Stimulated activated CD4-positive, alpha-beta T cell treated with anti-CD3 and anti-CD28 coated beads, Interleukin-15, amount 100 ng/mL, for 24 hours (primary cell): ENCODE data around the gene ASCL1.
A peak's percentile ranks its signal among the peaks of the same experiment; 100 is the strongest.

Source experiments
- DNase-seq: peaks from one replicate; pipeline ENCODE4 v3.0.0-alpha.2; 2020

ASCL1 gene

DNA sequence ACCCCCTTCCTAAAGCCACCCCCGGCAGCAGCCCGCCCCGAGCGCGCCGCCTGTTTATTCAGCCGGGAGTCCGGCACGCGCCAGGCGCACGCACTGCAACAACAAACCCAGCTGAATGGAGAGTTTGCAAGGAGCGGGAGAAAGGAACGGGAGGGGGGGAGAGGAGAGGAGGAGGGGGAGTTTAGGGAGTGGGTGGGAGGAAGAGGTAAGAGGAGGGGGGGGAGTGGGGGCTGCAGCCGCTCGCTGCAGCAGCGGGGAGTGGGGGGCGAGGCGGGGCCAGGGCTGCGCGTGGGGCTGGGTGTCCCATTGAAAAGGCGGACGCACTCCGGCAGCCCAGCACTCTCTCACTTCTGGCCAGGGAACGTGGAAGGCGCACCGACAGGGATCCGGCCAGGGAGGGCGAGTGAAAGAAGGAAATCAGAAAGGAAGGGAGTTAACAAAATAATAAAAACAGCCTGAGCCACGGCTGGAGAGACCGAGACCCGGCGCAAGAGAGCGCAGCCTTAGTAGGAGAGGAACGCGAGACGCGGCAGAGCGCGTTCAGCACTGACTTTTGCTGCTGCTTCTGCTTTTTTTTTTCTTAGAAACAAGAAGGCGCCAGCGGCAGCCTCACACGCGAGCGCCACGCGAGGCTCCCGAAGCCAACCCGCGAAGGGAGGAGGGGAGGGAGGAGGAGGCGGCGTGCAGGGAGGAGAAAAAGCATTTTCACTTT lies at the start of gene ASCL1:
Gene ASCL1, plus strand, starts transcription at position 336 of the 712 bp plus-strand sequence. CDS start 571 bp downstream, outside the sequence.
- peak; percentile 15 for DNase-seq

DNA sequence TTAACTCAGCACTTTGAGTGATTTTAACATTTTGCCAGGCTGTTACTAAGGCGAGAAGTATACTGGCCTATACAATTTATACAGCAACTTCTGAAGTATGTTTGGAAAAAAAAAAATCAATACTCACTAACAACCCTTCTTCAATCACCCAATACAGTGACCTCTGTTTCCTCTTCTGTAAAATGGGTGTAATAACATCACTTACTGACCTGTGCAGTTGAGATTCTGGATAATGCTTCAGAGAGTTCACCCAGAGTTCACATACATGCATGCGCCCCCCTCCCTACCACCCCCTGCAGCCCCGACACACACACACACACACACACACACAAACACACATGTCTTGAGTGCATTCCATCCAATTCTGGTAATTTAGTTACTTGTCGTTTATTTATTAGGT lies 49.6 kb upstream of the ASCL1 start:
- DNase-seq: no peak

DNA sequence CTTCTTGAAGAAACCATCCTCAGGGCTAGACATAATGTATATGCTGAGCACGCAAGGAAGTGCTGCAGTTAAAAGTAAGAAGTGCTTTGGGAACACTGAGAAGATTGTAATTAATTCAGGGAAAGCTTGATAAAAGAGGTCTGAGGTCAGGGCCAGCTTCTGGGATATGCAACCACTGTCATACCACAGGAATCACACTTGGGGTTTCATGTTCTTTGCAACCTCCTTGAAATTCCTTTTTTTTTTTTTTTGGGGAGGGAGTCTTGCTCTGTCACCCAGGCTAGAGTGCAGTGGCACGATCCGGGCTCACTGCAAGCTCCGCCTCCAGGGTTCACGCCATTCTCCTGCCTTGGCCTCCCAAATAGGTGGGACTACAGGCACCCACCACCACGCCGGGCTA lies 47.3 kb upstream of the ASCL1 start:
- DNase-seq: no peak

DNA sequence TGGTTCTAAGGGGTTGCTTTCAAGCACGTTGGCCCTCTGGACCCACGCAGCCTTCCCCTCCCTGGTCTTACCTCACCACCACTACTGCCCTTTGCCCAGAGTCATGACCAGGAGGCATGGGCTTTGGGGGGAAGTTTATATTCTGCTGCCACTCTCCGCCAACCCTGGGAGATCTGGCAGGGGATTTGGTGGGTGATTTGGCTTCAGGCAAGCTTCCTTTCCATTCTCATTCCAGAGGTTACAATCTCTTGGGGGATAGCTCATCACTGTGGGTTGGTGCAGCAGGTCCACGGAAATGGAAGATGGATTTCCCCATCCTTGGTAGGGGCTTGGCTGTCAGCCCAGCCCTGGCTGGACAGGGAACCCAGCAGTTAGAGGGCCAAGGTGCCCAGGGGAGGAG lies 46.7 kb upstream of the ASCL1 start:
- DNase-seq: no peak

DNA sequence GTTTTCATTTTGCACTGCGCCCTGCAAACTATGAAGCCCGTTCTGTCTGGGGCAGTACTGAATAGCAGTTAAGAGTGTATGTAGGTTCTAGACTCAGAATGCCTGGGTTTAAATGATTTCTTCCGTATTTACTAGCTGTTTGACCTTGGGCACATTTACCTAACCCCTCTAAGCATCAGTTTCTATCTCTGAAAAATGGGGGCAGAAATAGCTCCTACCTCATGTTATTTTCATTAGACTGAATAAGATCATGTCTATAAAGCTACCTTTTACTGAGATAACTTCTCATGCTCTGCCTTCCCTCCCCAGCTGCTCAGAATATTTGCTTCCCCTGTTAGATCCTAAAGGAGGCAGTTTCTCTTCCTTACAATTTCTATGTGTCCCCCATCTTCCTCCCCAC lies 46.2 kb upstream of the ASCL1 start:
- no peak for DNase-seq

DNA sequence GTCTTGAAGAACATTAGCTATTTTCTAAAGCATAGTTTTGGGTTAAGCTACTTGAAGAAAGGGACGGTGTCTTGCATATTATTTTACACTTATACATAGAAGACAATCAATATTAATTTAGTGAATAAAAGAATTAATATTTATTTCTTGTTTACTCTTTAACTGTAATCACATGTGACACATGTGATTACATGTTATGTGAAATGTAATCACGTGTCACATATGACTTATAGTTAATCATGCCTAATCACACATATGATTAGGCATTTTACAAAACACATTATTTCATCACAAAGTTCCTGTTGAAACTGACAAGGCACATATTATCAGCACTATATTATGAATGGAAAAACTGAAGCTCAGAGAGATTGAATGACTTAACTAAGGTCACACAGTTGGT lies 45.2 kb upstream of the ASCL1 start:
- no peak for DNase-seq

DNA sequence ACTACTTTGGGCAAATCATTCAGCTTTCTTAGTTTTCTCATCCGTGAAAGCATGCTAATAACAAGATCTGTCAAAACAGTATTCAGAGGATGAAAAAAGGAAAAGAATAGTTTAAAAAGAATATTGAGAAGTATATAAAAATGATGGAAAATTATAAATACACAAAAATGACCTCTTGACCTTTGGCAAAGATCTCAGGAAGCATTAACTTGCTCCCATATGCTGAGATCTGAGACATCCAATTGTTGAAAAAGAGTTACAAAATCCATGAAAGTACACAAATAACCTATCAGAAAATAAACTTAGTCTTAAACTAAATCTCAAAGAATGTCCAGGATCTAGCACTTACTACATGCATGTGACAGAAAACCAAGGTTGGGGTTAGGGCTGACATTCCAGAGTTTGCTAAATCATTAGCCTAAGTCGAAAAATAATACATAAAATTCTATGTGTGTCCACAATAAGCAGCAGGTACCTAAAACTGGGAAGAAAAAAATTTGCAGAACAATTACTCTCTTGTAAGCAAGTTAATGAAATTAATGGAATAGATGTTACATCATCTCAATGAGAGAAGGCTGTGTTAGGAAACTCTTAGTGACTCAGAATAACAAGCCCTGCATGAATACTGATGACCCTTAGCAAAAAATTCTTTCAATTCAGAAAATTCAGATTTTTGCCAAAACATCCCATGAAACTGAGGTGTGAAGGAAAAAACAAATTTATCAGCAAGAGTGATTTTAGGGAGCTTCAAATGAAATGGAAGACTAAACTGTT lies 43.8 kb upstream of the ASCL1 start:
- DNase-seq: no peak

DNA sequence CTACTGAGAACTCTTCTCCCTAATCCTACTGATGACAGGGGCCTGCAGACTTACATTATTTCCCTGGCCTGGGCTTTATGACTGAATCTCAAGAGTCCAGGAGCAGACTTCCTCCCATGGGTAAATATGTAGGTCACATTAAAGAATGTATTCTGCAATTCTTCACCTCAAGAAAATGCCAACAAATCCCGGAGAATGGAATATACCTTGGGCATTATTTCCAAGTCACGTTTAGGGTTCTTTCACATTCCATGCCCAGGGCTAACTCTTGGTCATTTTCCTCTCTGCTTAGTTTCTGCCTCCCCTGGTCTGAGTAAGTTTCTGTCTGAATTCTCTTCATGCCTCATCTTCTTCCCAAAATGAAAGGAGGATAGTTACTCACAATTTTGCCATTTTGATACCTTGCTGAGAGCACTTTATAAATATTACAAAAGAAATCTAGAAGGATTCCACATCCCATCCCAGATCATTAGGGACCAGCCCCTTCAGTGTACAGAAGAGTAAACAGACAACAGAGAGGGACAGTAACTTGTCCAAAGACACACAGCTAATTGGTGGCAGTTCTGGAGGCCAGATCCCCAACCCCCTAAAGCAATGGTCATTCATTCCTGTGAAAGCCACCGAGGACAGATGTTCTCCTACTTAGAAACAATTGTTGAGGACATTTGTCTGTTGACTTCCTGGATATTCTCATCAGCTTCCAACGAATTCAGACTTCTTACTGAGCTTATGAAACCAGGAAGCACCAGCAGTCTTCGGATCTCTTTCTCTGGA lies 41.0 kb upstream of the ASCL1 start:
- DNase-seq: no peak

DNA sequence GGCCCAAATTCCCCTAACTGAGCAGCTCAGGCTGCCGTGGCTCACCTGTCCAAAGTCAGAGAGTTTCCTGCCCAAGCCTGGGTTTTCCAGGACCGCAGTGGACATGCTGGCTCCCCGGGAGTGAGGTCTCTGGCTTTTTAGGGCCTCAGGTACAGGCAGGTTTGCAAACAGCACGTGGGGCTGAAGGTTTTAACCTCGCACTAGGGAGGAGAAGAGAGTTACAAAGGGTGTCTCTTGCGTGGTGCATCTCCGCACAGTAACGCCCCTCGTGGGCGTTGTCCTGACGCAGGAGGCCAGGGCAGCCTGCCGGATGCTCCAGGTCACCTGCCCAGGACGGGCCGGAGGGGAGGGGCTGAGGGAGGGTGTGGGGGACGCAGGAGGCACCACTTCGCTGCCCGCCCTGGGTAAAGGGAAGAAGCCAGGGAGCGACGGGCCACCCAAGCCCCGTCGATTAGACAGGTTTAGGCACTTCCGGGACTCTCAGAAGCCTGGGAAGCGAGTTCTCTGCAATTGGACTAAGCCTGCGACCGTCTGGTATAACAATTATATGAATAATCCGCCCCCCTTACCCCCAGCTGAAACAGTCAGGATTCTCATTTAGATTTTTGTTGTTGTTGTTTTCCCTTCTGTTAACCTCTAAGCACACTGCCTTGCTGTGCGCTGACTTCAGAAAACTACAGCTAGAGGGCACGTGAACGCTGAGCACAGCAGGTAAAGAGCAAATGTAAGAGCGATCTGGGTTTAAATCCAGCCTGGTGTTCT lies 40.3 kb upstream of the ASCL1 start, which contains the start of gene PAH:
Gene PAH, minus strand, starts transcription at position 219 of the 762 bp plus-strand sequence. Its CDS starts 114 bp downstream, at position 105.
- DNase-seq: peak; percentile 19

DNA sequence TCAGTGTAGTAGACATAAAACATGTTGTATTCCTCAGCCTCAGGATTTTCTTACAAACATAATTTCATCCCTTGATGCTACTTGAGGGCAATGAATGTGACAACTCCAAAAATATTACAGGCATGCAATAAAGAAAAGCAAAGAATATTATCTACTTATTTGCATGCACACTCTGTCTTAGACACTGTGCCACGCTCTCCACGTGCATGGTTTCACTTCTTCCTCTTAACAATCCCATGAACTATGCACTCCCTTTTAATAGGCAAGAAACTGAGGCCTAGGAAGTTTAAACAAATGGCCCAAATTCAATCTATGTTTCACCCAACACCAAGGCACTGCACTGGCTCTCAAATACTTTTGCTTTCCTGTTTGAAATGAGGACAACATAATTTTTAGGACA lies 38.6 kb upstream of the ASCL1 start:
- DNase-seq: no peak

DNA sequence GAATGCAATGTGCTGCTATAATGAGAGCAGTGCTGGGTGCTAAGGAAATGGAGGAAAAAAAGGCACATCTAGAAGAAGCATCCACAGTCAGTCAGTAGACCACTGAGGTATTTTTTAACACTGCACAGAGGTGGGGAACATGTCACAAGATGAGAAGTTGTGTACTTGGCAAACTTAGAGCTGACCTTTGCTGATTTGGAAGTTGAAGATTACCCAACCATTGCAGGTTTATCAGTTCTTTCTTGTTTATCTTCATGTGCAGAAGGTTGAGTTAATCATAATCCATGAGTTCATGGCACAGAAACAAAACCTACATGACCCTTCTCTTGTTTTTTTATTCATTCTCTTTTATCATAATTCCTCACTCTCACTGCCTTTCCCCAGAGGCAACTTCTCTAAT lies 37.2 kb upstream of the ASCL1 start:
- no peak for DNase-seq

DNA sequence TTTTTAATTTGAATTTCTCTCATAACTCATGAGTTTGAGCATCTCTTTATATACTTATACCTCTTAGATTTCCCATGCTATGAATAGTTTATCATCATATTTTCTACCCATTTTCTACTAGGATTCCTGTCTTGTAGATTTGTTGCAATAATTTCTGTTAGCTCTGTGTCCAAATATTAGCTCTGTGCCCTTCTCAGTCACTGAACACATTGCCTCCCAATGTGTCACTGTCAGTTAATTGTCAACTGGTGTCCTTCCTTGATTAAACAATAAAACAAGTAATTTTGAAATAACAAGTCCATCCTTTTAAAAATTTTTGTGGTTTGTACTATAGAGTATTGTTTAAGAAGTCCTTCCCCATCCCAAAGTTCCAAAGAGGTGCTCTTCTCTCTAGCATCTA lies 36.2 kb upstream of the ASCL1 start:
- no peak for DNase-seq

DNA sequence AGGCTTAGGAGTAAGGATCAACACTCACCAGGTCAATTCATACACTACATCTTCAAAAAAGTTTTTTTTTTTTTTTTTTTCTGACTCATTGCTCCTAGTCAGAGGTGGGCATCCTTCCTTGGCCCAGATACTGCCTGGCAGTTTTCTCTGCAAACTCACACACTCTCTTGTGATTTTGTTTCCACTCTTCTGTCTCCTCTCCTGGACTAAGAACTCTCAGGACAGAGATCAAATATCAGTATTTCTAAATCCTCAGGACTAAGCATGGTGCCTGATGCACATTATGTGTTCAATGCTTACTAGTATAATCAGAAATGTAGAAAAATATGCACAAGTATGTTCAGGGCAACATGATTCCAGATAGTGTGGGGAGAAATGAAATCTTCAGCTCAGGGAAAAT lies 30.3 kb upstream of the ASCL1 start:
- DNase-seq: no peak

DNA sequence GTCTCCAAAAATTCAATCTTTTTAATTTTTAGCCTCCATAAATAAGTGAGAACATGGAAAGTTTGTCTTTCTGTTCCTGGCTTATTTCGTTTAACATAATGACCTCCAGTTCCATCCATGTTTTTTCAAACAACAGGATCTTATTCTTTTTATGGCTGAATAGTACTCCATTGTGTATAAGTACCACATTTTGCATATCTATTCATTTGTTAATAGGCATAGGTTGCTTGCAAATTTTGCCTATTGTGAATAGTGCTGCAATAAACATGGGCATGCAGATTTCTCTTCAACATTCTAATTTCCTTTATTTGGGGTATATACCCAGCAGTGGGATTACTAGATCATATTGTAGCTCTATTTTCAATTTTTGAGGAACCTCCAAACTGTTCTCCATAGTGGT lies 24.3 kb upstream of the ASCL1 start:
- no peak for DNase-seq

DNA sequence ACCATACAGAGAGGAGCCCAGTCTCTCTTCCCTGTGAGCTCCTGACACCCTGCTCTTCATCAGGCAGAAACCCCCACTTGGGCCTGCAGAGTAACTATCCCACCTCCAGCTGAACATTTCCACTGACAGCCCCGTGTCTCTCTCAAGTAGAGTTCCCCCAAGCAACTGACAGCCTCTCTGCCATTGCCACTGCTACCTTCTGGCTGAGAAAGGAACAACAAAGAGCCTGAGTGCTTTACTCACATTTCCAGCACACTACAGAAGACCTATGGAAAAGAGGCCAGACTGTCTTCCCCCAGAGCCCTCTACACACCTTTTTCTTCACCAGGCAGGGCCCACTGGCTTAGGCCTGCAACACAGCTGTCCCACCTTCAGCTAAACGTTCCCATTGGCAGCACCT lies 18.4 kb upstream of the ASCL1 start:
- DNase-seq: no peak

DNA sequence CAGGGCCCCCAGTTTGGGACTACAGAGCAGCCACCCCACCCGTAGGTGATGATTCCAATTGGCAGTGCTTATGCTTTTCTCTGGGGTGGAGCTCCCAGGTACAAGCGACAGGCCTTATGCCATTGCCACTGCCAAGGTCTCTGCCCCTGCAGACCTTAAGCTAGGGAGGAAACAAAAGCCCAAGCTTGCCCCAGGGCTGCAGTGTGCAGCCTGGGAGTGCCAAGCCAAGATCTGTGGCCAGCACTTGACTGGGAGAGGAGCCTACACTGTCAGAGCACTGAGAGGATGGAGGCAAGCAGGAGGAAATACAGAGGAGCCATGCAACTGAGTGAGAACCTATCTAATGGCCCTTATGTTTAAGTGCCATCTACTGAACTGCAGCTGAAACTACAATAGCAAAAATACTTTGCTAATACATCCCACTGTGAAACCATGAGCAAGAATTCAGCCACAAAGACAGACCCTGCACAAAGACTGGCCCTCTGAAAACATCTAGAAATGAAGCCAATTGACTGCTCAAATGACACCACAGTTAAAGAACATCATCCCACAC lies 17.7 kb upstream of the ASCL1 start:
- DNase-seq: no peak

DNA sequence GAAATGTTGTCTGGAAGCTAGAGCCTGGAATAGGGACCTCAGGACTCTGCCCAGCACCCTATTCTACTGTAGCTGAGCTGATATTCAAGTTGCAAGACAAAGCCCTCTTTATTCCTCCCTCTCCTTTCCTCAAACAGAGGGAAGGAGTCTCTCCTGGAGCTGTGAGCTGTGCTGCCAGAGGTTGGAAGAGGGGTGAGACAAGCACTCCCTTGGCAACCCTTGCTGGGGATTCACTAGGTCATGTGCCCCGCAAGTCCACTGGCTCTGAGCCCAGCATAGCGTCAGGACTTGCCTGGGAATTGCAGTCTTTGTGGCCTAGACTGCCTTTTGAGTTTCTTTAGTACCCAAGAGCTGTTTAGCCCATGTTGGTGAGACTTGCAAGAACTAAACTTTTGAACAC lies 11.4 kb upstream of the ASCL1 start:
- DNase-seq: no peak

DNA sequence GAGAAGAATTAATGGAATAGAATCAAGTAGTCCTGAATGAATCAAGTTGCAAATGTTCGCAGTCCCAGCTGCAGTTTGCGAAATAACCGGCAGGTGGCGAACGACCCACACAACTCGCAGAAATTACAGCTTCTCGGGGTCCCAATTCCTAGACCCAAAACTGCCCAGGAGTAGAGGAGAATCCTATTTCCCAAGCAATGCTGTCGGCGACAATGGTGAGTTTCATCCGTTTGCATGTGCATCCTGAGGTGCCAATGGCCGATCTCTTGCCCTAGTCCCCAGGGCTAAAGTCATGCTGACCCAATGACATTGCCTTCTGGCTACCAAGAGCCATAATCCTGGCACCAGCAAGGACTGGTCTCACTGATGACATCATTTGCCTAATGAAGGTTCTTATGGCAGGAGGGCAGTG lies 8.5 kb upstream of the ASCL1 start:
- DNase-seq: peak; percentile 63

DNA sequence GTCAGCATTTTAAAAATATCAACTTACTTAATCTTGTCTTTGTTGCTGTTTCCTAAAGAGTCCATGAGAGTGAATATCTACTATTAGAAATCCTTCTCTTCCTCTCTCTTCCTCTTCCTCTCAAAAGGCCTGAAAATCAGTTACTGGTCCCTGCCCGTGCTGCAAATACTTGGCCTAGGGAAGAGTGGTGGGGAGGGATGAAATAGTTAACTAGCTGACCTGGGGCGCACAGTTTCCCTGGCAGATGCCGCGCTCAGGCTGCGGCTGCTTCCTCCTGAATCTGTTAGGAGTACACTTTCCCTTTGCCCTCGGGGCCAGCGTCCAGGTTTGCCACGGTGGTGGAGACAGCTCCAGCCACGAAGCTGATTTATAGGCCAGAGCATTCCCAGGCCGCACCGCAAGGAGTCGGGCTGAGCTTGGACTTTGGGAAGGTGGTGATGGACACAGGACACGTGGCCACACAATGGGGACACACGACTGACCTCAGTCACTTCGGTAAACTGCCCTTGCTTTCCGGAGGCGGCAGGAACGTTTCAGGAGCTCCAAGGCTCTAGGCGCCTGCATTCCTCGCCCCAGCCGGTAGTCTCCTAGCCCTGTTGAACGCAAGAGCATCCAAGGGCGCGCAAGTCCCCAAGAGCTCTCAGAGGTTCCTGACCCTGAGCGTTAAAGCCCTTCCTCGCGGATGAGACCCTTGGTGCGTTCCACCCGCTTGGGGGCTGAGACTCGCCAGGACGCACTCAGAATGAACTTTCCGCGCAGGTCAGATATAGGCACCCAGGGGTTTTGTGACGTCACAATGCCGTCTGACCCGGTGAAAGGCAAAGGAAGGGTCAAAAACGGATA lies 7.1 kb upstream of the ASCL1 start:
- no peak for DNase-seq

DNA sequence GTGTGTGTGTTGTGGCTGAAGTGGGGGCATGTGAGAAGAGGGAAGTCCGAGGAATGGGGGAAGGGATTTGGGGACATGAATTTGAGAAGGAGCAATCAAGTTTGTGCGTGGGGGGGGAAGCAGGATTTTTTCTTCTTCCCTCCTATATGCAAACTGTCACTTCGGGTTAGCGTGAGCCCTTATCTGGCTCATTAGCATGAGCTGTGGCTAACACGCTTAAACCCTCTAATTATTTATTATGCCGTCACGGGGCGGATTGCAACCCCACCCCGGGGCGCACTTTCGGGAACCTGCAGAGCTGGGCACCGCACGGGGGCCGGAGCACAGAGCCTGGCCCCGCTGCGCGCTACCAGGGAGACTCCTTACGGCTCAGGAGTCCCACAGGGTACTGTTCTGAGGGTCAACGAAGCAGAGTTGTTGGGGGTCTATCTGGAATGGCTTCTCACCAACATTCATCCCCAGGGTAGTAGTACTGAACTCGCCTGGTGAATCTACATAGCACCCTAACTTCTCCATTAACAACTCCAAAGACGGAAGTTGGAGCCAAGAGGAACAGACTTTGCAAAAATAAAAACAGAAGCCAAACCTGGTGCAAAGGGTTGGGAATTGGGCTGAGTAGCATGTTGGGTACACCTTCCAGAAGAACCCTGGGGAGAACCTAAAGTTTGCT lies 6.4 kb upstream of the ASCL1 start:
- DNase-seq: no peak

DNA sequence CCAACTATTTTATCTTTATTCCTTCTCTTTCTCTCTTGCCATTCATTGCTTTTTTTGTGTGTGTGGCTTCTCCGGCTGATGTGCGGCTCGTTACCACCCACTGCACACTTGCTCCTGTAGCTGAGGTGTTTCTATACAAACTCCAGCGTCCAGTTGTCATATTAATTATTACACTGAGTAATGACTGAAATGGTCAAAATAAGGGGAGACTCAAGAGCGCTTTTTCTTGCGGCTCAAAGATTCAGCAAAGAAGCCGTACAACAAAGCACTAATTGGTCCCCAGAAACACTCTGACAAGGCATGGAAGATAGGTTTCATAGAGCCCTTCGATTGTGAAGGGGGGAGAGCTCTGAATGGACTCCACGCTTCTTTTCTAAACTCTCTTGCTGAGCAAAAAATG lies 5.6 kb upstream of the ASCL1 start:
- no peak for DNase-seq
